HL-60 (cell line): Measurements from ENCODE around the gene ZSCAN20.
A peak's percentile ranks its signal among the peaks of the same experiment; 100 is the strongest.

Experiments
- DNase-seq, 2 experiments: peaks; one replicate each; pipeline ENCODE4 v3.0.0-alpha.2; 2010 to 2020; ENCODE audit warnings: low read depth in 1 of 2, low spot score in 1 of 2
- H3K27ac ChIP-seq: fragments of 250-450 bp; sonication (Bioruptor Pico); replicated peaks from 2 replicates; pipeline ENCODE4 v1.5.1; 2020; ENCODE audit warnings: mild to moderate bottlenecking, moderate library complexity
- H3K27me3 ChIP-seq: fragments of 250-450 bp; sonication (Bioruptor Pico); 2 replicates; pipeline ENCODE4 v1.5.1; 2021; ENCODE audit warnings: mild to moderate bottlenecking, moderate library complexity; ENCODE audit not compliant: insufficient read depth, poor library complexity, severe bottlenecking
- H3K4me3 ChIP-seq: replicated peaks from 2 replicates; pipeline ENCODE4 v1.5.1; 2011; ENCODE audit warnings: mild to moderate bottlenecking, control low read depth, low read length; ENCODE audit not compliant: insufficient read depth
- CTCF ChIP-seq: IDR thresholded peaks from one replicate; pipeline ENCODE4 v1.5.1; 2011; ENCODE audit warnings: low read length, control low read depth, inconsistent platforms; ENCODE audit not compliant: insufficient read depth
- GABPA ChIP-seq: IDR thresholded peaks from 2 replicates; pipeline ENCODE4 v1.6.1; 2012; ENCODE audit warnings: low read depth
- POLR2AphosphoS5 ChIP-seq: IDR thresholded peaks from 2 replicates; pipeline ENCODE4 v1.6.1; 2012; ENCODE audit warnings: low read depth
- REST ChIP-seq: IDR thresholded peaks from 2 replicates; pipeline ENCODE4 v1.6.1; 2012; ENCODE audit warnings: low read depth; ENCODE audit not compliant: insufficient replicate concordance
- SPI1 ChIP-seq: IDR thresholded peaks from 2 replicates; pipeline ENCODE4 v1.6.1; 2012; ENCODE audit warnings: low read depth, mild to moderate bottlenecking, borderline replicate concordance
- long read RNA-seq: library from polyadenylated mRNA; unstranded; transcript quantifications from one replicate; pipeline ENCODE4 v2.0.0, GENCODE V29; 2020

Gene ZSCAN20
- long read RNA-seq, full-length matches to known transcripts = 1 of 19 reads
- long read RNA-seq, partial matches to known transcripts = 2 of 19 reads
- long read RNA-seq, other reads (novel, unspliced or antisense) = 16 of 19 reads

GRCh38 chr1:33472269-33472980 is at the start of gene ZSCAN20:
TSS of gene ZSCAN20 (plus strand) at chr1:33472645. CDS start at chr1:33479289, 6,644 bp downstream.
- Histone ChIP-seq H3K4me3 (peak within 1 kb of the TSS; percentile 78), H3K27ac (peak within 1 kb of the TSS; percentile 56), H3K27me3 (no peaks in the 10 kb centered on the region)
- peak; percentile 77 for TF ChIP-seq SPI1
- peak; percentile 49; the same call in 1 of the 2 replicates for TF ChIP-seq POLR2AphosphoS5
- TF ChIP-seq CTCF = no peak
- peak; percentile 85 for TF ChIP-seq GABPA
- TF ChIP-seq REST = no peak
- peak; percentile 94 to 98 for DNase-seq

- H3K27ac ChIP-seq = no peak overlapping the region
Measured at GRCh38 chr1:33424205-33424604, 48.2 kb upstream of the ZSCAN20 start.

GRCh38 chr1:33424610-33425009 is 47.8 kb upstream of the ZSCAN20 start:
- TF ChIP-seq GABPA (no peak), CTCF (no peak), POLR2AphosphoS5 (no peak), SPI1 (no peak), REST (no peak)
- H3K27me3 ChIP-seq = no peaks in the 10 kb centered on the region
- no peak overlapping the region for H3K27ac ChIP-seq
- no peak for DNase-seq
- H3K4me3 ChIP-seq = no peak overlapping the region

More at GRCh38 chr1:33424205-33424604, 48.2 kb upstream of the ZSCAN20 start:
- H3K27me3 ChIP-seq = no peaks in the 10 kb centered on the region
- no peak for TF ChIP-seq CTCF
- no peak for TF ChIP-seq POLR2AphosphoS5
- TF ChIP-seq GABPA = no peak
- no peak for DNase-seq
- H3K4me3 ChIP-seq = no peak overlapping the region

GRCh38 chr1:33425900-33426299 is 46.5 kb upstream of the ZSCAN20 start:
- no peak overlapping the region for H3K27ac ChIP-seq
- DNase-seq = no peak

More at GRCh38 chr1:33425900-33426299, 46.5 kb upstream of the ZSCAN20 start:
- Histone ChIP-seq H3K4me3 (no peak overlapping the region), H3K27me3 (no peaks in the 10 kb centered on the region)
- TF ChIP-seq REST (no peak), CTCF (no peak)
